HG03342 (cell line): ENCODE measurements around the gene BCL2L12.
"Not testable (repeated sequence)": the region's sequence is repeated elsewhere in the genome, so short reads cannot be mapped to it uniquely, and the experiment has no call there.

ENCODE experiments used
- ATAC-seq: cut with Tn5 transposase; IDR thresholded peaks from one replicate; pipeline ENCODE4 v1.9.1; 2021; ENCODE audit warnings: mild to moderate bottlenecking, moderate library complexity; ENCODE audit not compliant: unreplicated experiment

BCL2L12 gene

DNA sequence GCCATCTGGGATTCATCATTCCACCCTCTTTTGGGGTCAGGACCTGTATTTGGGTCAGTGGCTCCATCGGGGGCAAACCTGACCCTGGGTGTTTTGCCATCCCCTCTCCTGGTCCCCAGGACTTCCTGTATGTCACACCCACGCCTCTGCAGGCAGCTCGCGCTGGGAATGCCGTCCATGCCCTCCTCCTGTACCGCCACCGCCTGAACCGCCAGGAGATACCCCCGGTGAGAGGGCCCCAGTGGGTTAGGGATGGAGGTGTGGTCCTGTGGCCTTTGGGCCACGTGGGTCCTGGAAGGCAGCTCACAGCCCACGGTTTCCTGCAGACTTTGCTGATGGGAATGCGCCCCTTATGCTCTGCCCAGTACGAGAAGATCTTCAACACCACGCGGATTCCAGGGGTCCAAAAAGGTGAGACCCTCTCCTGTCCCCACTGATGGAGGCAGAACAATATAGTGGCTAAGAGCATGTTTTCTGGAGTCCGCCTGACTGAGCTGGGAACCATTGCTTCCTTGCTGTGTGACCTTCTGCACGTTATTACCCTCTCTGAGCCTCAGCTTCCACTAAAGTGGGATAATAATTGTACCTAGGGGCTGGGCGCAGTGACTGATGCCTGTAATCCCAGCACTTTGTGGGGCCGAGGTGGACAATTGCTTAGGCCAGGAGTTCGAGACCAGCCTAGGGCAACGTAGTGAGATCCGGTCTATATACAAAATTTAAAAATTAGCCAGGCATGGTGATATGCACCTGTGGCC is 39.3 kb downstream of the BCL2L12 start:
- ATAC-seq = no peak

DNA sequence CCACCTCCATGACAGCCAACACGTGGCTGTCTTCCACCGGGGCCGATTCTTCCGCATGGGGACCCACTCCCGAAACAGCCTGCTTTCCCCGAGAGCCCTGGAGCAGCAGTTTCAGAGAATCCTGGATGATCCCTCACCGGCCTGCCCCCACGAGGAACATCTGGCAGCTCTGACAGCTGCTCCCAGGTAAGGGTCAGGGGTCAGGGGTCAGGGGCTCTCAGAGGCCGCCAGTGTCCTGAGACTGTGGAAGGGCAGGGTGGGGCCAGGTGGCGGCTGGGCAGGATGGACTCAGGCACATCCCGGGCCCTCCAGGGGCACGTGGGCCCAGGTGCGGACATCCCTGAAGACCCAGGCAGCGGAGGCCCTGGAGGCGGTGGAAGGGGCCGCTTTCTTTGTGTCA is 40.2 kb downstream of the BCL2L12 start:
- ATAC-seq = no peak

DNA sequence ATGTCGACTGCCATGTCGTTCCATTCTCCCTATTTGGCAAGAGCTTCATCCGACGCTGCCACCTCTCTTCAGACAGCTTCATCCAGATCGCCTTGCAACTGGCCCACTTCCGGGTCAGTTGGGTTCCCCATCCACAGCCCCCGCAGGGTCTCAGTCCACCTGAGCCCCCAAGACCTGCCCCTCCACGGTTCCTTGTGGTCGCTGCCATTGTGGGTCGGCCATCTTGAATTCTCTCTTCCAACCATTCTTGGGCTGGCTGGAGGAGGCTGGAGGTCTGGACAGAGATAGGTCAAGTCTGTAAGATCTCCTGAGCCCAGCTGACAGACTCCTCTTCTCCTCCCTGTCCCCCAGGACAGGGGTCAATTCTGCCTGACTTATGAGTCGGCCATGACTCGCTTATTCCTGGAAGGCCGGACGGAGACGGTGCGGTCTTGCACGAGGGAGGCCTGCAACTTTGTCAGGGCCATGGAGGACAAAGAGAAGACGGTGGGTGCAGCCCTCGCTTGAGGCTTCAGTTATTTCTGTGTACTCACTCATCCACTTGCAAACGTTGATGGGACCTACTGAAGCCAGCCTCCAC is 44.7 kb downstream of the BCL2L12 start:
- ATAC-seq = no peak

DNA sequence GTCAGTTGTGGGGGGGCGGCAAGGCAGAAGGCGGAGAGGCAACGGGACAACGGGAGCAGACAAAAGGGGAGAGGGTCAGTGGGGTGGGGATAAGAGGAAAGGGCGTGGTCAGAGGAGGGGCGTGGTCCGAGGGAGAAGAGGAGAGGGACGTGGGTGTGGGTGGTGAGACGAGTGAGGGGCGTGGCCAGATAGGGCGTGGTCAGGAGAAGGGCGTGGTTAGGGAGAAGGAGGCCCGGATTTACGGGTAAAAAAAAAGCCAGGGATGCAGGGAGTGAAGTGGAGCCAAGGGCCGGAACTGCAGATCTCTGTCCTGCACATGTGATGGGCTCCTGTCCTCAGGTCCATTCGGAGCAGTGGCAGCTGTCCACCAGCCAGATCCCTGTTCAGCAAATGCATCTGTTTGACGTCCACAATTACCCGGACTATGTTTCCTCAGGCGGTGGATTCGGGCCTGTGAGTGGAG is 46.7 kb downstream of the BCL2L12 start:
- ATAC-seq = no peak

DNA sequence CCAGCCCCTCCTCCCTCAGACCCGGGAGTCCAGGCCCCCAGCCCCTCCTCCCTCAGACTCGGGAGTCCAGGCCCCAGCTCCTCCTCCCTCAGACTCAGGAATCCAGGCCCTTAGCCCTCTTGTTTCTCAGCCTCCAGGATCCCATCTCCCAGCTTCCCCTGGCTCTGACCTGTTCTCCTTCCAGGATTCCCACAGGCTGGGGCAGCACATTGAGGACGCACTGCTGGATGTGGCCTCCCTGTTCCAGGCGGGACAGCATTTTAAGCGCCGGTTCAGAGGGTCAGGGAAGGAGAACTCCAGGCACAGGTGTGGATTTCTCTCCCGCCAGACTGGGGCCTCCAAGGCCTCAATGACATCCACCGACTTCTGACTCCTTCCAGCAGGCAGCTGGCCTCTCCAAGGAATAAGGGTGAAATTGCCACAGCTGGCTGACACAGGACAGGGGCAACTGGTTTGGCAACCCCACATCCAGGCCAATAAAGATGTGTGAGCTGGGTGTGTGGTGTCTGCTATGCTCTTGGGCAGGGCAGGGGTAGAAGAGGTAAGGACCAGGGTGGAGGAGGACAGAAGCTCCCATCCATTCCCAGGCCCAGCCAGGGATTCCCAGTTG is 47.6 kb downstream of the BCL2L12 start:
- no peak for ATAC-seq

DNA sequence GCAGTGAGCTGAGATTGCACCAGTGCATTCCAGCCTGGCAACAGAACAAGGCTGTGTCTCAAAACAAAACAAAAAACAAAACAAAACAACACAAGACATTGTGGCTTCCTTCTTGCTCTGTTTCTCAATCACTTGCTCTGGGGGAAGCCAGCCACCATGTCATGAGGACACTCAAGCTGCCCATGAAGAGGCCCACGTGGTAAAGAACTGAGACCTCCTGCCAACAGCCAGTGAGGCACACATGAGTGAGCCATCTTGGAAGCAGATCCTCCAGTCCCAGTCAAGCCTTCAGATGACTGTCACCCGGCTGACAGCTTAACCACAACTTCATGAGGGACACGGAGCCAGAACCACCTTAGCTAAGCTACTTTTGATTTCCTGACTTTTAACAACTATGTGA is 50.4 kb downstream of the BCL2L12 start:
- ATAC-seq = no peak

DNA sequence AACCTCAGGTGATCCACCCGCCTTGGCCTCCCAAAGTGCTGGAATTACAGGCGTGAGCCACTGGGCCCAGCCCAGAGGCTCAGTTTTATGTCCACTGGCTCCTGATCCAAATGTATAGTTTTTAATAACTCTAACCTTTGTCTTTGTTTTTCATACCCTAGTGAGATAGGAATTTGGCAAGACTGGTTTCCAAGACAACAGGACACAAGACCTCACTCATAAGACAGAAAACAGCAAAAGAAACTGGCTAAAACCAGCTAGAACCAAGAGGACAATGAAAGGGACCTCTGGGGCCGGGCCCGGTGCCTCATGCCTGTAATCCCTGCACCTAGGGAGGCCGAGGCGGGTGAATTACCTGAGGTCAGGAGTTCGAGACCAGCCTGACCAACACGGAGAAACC is 52.8 kb downstream of the BCL2L12 start:
- no peak for ATAC-seq

DNA sequence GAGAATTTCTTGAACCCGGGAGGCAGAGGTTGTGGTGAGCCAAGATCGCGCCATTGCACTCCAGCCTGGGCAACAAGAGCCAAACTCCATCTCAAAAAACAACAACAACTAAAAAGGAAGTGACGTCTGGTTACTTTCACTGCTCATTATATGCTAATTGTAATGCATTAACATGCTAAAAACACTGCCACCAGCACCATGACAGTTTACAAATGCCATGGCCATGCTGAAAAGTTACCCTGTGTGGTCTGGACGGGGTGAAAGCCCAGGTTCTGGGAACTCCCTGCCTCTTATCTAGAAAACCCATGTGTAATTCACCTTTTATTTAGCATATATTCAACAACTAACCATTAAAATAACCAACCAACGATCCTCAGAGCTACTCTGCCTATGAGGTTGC is 53.3 kb downstream of the BCL2L12 start:
- no peak for ATAC-seq

DNA sequence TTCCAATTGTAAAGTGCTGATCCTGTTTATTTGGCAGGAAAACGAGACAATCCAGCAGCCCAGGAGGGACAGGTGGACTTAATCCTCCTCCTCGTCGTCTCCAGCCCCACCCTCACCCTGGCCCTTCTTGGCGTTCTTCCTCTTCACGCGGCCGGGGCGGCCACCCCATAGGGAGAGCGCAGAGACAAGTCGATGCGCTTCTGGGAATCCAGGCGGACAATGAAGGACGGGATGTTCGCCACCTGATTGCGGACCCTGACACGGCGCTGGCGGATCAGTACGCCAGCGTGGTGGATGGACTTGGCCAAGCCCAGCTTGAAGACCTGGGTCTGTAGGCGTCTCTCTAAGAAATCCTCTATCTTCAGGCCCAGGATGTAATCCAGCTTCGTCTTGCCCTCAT is 53.7 kb downstream of the BCL2L12 start:
- ATAC-seq = not testable (repeated sequence)
